ENCODE results near the gene PPP2R3A. TPM values are rescaled to one million over a fixed set of nuclear protein-coding genes. Genes with fewer than 3 reads are reported as not detected.
"Not testable (repeated sequence)": the region's sequence is repeated elsewhere in the genome, so short reads cannot be mapped to it uniquely, and the experiment has no call there.

Gene PPP2R3A
- total RNA-seq, 5 donors from 2014 or later (not counting 1 experiment from before 2014, with no cell fraction given), result 0.19 to 0.95 (median 0.30) TPM

GRCh38 chr3:136119332-136119731 lies 153.8 kb downstream of the PPP2R3A start:
- H3K27ac ChIP-seq (ENCODE audit: low read length); H3K4me1 Mint-ChIP-seq; POLR2A ChIA-PET; H3K27me3 Mint-ChIP-seq; H3K4me3 Mint-ChIP-seq; H3K36me3 ChIP-seq (ENCODE audit: control insufficient read depth in 2 of 2, extremely low read depth in 1 of 2, insufficient read depth in 1 of 2, low read length in 1 of 2); DNase-seq; H3K9me3 ChIP-seq; H3K4me1 ChIP-seq (ENCODE audit: control insufficient read depth in 1 of 2, extremely low read depth in 1 of 2, insufficient read depth in 2 of 2, low read length in 2 of 2); H3K27ac Mint-ChIP-seq; H3K27me3 ChIP-seq (replicated peaks in 1 of 2; ENCODE audit: control insufficient read depth in 2 of 2, extremely low read depth in 1 of 2, insufficient read depth in 2 of 2, low read length in 1 of 2); CTCF ChIA-PET; H3K4me3 ChIP-seq (ENCODE audit: control insufficient read depth in 1 of 2, extremely low read depth in 1 of 2, low read length in 1 of 2); ATAC-seq (replicated peaks in 1 of 4): not testable (repeated sequence)
- peaks cover 5 to 10% (median 6%) of the 10 kb centered on the region in 3 donors for H3K9me3 Mint-ChIP-seq
- no CpG with 5 or more reads among the region's 1 CpG for WGBS (ENCODE audit: insufficient coverage)
- peaks cover 21% of the 10 kb centered on the region for H3K36me3 Mint-ChIP-seq

DNA sequence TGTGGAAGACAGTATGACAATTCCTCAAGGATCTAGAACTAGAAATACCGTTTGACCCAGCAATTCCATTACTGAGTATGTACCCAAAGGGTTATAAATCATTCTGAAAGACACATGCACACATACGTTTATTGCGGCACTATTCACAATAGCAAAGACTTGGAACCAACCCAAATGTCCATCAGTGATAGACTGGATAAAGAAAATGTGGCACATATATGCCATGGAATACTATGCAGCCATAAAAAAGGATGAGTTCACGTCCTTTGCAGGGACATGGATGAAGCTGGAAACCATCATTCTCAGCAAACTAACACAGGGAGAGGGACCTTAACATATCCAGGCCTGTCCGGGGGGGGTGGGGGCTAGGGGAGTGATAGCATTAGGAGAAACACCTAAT lies 154.3 kb downstream of the PPP2R3A start:
- H3K36me3 ChIP-seq (ENCODE audit: control insufficient read depth in 2 of 2, extremely low read depth in 1 of 2, insufficient read depth in 1 of 2, low read length in 1 of 2); H3K4me3 Mint-ChIP-seq; H3K27ac Mint-ChIP-seq; H3K27me3 Mint-ChIP-seq; H3K9me3 ChIP-seq; H3K4me1 Mint-ChIP-seq; H3K27me3 ChIP-seq (replicated peaks in 1 of 2; ENCODE audit: control insufficient read depth in 2 of 2, extremely low read depth in 1 of 2, insufficient read depth in 2 of 2, low read length in 1 of 2); DNase-seq; H3K27ac ChIP-seq (ENCODE audit: low read length); H3K4me3 ChIP-seq (ENCODE audit: control insufficient read depth in 1 of 2, extremely low read depth in 1 of 2, low read length in 1 of 2); ATAC-seq (replicated peaks in 1 of 4); H3K4me1 ChIP-seq (ENCODE audit: control insufficient read depth in 1 of 2, extremely low read depth in 1 of 2, insufficient read depth in 2 of 2, low read length in 2 of 2); POLR2A ChIA-PET; CTCF ChIA-PET: not testable (repeated sequence)
- Mint-ChIP-seq H3K9me3 (peaks cover 5 to 10% (median 6%) of the 10 kb centered on the region in 3 donors), H3K36me3 (peaks cover 21% of the 10 kb centered on the region)
- WGBS (ENCODE audit: insufficient coverage), result no CpG with 5 or more reads among the region's 5 CpGs

GRCh38 chr3:136120373-136121348 lies 155.1 kb downstream of the PPP2R3A start:
- Mint-ChIP-seq H3K27ac (no peak overlapping the region), H3K27me3 (no peaks in the 10 kb centered on the region), H3K36me3 (peaks cover 17% of the 10 kb centered on the region), H3K9me3 (peaks cover 5 to 10% (median 6%) of the 10 kb centered on the region in 3 donors), H3K4me3 (no peak overlapping the region), H3K4me1 (peaks cover 0 to 8% (median 2%) of the 10 kb centered on the region in 3 donors)
- H3K4me3 ChIP-seq (ENCODE audit: control insufficient read depth in 1 of 2, extremely low read depth in 1 of 2, low read length in 1 of 2), result no peak overlapping the region
- no peak for ATAC-seq (replicated peaks in 1 of 4)
- DNase-seq, result no peak
- ChIA-PET POLR2A (interaction anchor here in 1 of 2 donors (0.6 kb wide), 1 partner anchor 12 kb away, joined by 3 read pairs; no protein-coding TSS in a partner anchor), CTCF (interaction anchor here in 1 of 2 donors (0.6 kb wide), 1 partner anchor 14 kb away, joined by 4 read pairs; no protein-coding TSS in a partner anchor)
- no peaks in the 10 kb centered on the region for H3K4me1 ChIP-seq (ENCODE audit: control insufficient read depth in 1 of 2, extremely low read depth in 1 of 2, insufficient read depth in 2 of 2, low read length in 2 of 2)
- no peaks in the 10 kb centered on the region for H3K9me3 ChIP-seq
- no peak overlapping the region for H3K27ac ChIP-seq (ENCODE audit: low read length)
- H3K36me3 ChIP-seq (ENCODE audit: control insufficient read depth in 2 of 2, extremely low read depth in 1 of 2, insufficient read depth in 1 of 2, low read length in 1 of 2), result no peaks in the 10 kb centered on the region
- no peaks in the 10 kb centered on the region for H3K27me3 ChIP-seq (replicated peaks in 1 of 2; ENCODE audit: control insufficient read depth in 2 of 2, extremely low read depth in 1 of 2, insufficient read depth in 2 of 2, low read length in 1 of 2)
- 100% methylated on average over 4 of the region's 8 CpGs for WGBS (ENCODE audit: insufficient coverage)

DNA sequence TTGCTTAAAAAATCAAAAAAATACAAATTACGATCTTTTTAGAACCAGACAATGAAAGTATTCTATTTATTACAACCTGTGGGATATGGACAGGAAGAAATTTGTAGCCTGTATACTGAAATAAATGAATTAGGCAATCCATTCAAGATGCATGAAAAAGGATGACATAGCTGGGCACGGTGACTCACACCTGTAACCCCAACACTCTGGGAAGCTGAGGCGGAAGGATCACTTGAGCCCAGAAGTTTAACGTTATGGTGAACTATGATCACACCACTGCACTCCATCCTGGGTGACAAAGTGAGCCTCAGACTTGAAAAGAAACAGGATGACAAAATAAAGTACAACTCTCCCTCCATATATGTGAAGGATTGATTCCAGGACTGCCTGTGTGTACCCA lies 156.5 kb downstream of the PPP2R3A start:
- peaks cover 0 to 5% of the 10 kb centered on the region in 2 experiments for H3K27me3 ChIP-seq (replicated peaks in 1 of 2; ENCODE audit: control insufficient read depth in 2 of 2, extremely low read depth in 1 of 2, insufficient read depth in 2 of 2, low read length in 1 of 2)
- H3K4me3 ChIP-seq (ENCODE audit: control insufficient read depth in 1 of 2, extremely low read depth in 1 of 2, low read length in 1 of 2), result no peak overlapping the region
- no peaks in the 10 kb centered on the region for H3K36me3 ChIP-seq (ENCODE audit: control insufficient read depth in 2 of 2, extremely low read depth in 1 of 2, insufficient read depth in 1 of 2, low read length in 1 of 2)
- Mint-ChIP-seq H3K27ac (no peak overlapping the region), H3K27me3 (no peaks in the 10 kb centered on the region), H3K4me1 (peaks cover 0 to 3% (median 2%) of the 10 kb centered on the region in 3 donors), H3K9me3 (peaks cover 2 to 5% (median 3%) of the 10 kb centered on the region in 3 donors), H3K36me3 (peaks cover 17% of the 10 kb centered on the region), H3K4me3 (no peak overlapping the region)
- ChIA-PET POLR2A (no interaction called here), CTCF (no interaction called here)
- no peaks in the 10 kb centered on the region for H3K9me3 ChIP-seq
- 87% methylated on average over 3 of the region's 4 CpGs for WGBS (ENCODE audit: insufficient coverage)
- ATAC-seq (replicated peaks in 1 of 4), result no peak
- H3K4me1 ChIP-seq (ENCODE audit: control insufficient read depth in 1 of 2, extremely low read depth in 1 of 2, insufficient read depth in 2 of 2, low read length in 2 of 2), result no peaks in the 10 kb centered on the region
- DNase-seq, result no peak
- no peak overlapping the region for H3K27ac ChIP-seq (ENCODE audit: low read length)

GRCh38 chr3:136131647-136132046 lies 166.1 kb downstream of the PPP2R3A start:
- ATAC-seq (replicated peaks in 1 of 4); H3K36me3 ChIP-seq (ENCODE audit: control insufficient read depth in 2 of 2, extremely low read depth in 1 of 2, insufficient read depth in 1 of 2, low read length in 1 of 2); H3K9me3 ChIP-seq; H3K4me1 ChIP-seq (ENCODE audit: control insufficient read depth in 1 of 2, extremely low read depth in 1 of 2, insufficient read depth in 2 of 2, low read length in 2 of 2); H3K4me3 ChIP-seq (ENCODE audit: control insufficient read depth in 1 of 2, extremely low read depth in 1 of 2, low read length in 1 of 2); POLR2A ChIA-PET; H3K27ac Mint-ChIP-seq; CTCF ChIA-PET; H3K27ac ChIP-seq (ENCODE audit: low read length); H3K27me3 Mint-ChIP-seq; H3K27me3 ChIP-seq (replicated peaks in 1 of 2; ENCODE audit: control insufficient read depth in 2 of 2, extremely low read depth in 1 of 2, insufficient read depth in 2 of 2, low read length in 1 of 2); DNase-seq; H3K4me3 Mint-ChIP-seq: not testable (repeated sequence)
- peaks cover 21% of the 10 kb centered on the region for H3K36me3 Mint-ChIP-seq
- H3K4me1 Mint-ChIP-seq, result peaks cover 0 to 11% (median 0%) of the 10 kb centered on the region in 3 donors
- WGBS (ENCODE audit: insufficient coverage), result no CpG with 5 or more reads among the region's 3 CpGs
- peaks cover 0 to 13% (median 5%) of the 10 kb centered on the region in 3 donors for H3K9me3 Mint-ChIP-seq

- no peaks in the 10 kb centered on the region for H3K27me3 Mint-ChIP-seq
- ATAC-seq (replicated peaks in 1 of 4), result no peak
- Histone ChIP-seq H3K27ac (ENCODE audit: low read length) (no peak overlapping the region), H3K27me3 (replicated peaks in 1 of 2; ENCODE audit: control insufficient read depth in 2 of 2, extremely low read depth in 1 of 2, insufficient read depth in 2 of 2, low read length in 1 of 2) (no peaks in the 10 kb centered on the region), H3K9me3 (no peaks in the 10 kb centered on the region), H3K4me1 (ENCODE audit: control insufficient read depth in 1 of 2, extremely low read depth in 1 of 2, insufficient read depth in 2 of 2, low read length in 2 of 2) (no peaks in the 10 kb centered on the region), H3K36me3 (ENCODE audit: control insufficient read depth in 2 of 2, extremely low read depth in 1 of 2, insufficient read depth in 1 of 2, low read length in 1 of 2) (no peaks in the 10 kb centered on the region), H3K4me3 (ENCODE audit: control insufficient read depth in 1 of 2, extremely low read depth in 1 of 2, low read length in 1 of 2) (no peak overlapping the region)
- ChIA-PET CTCF (interaction anchor here (0.5 to 0.7 kb wide), 3 partner anchors 57 to 329 kb away, joined by 3 to 5 read pairs (median 3); no protein-coding TSS in a partner anchor), POLR2A (no interaction called here)
- no peak overlapping the region for H3K4me3 Mint-ChIP-seq
- DNase-seq, result no peak
- WGBS (ENCODE audit: insufficient coverage), result no CpG with 5 or more reads among the region's 1 CpG
- H3K36me3 Mint-ChIP-seq, result peaks cover 4% of the 10 kb centered on the region
- no peaks in the 10 kb centered on the region for H3K9me3 Mint-ChIP-seq
- H3K4me1 Mint-ChIP-seq, result peaks cover 0 to 6% (median 0%) of the 10 kb centered on the region in 3 donors
- H3K27ac Mint-ChIP-seq, result no peak overlapping the region
Measured at GRCh38 chr3:136134091-136134490, 168.6 kb downstream of the PPP2R3A start.

All from T-cell (primary cell).